PC-3 (cell line): ENCODE results near the gene TMEM63B. TPM values are rescaled to one million over a fixed set of nuclear protein-coding genes. Genes with fewer than 3 reads are reported as not detected.

Experiments
- ATAC-seq: fragments of 200-7000 bp; cut with Tn5 transposase; 2 replicates; pipeline ENCODE4 v1.9.1; 2020; ENCODE audit warnings: mild to moderate bottlenecking, moderate library complexity
- BruUV-seq: library from RNA; stranded (reverse); fragments of 400-500 nt; replicated peaks from 2 replicates; lab custom pipeline; 2021; lab: Mats Ljungman, UMichigan
- CTCF ChIA-PET: fragments of 300-600 bp; sonication (Branson Sonifier 250); formaldehyde crosslinking; loops from one replicate; lab custom pipeline; 2022; ENCODE audit warnings: antibody characterized with exemption; lab: Charles Lee
- POLR2A ChIA-PET: fragments of 300-600 bp; sonication (Branson Sonifier 250); formaldehyde crosslinking; loops from one replicate; lab custom pipeline; 2022; ENCODE audit warnings: antibody characterized with exemption; ENCODE audit not compliant: unreplicated experiment; lab: Charles Lee
- DNase-seq: peaks from one replicate; pipeline ENCODE4 v3.0.0-alpha.2; 2015
- H2AFZ ChIP-seq: fragments of 300-600 bp; sonication (generic); 2 replicates; pipeline ENCODE4 v1.6.0; 2016; ENCODE audit warnings: antibody characterized with exemption, low read length
- H3F3A ChIP-seq: fragments of 300-600 bp; sonication (generic); one replicate; pipeline ENCODE4 v1.6.0; 2017; ENCODE audit warnings: antibody characterized with exemption, low read length, control low read depth, mild to moderate bottlenecking; ENCODE audit not compliant: unreplicated experiment
- H3K27ac ChIP-seq: fragments of 300-600 bp; sonication (generic); 2 replicates; pipeline ENCODE4 v1.5.1; 2016; ENCODE audit warnings: mild to moderate bottlenecking, low read length
- H3K27me3 ChIP-seq: fragments of 300-600 bp; sonication (generic); 2 replicates; pipeline ENCODE4 v1.6.1; 2016; ENCODE audit warnings: low read length, mixed read lengths
- H3K36me3 ChIP-seq: fragments of 300-600 bp; sonication (generic); 2 replicates; pipeline ENCODE4 v1.6.1; 2016; ENCODE audit warnings: low read depth, mixed run types, low read length, mixed read lengths
- H3K4me1 ChIP-seq: fragments of 300-600 bp; sonication (generic); 2 replicates; pipeline ENCODE4 v1.5.1; 2016; ENCODE audit warnings: low read length; ENCODE audit not compliant: insufficient read depth
- H3K4me2 ChIP-seq: fragments of 300-600 bp; sonication (generic); 2 replicates; pipeline ENCODE4 v1.6.0; 2016; ENCODE audit warnings: low read length
- H3K4me3 ChIP-seq: fragments of 300-600 bp; sonication (generic); 2 replicates; pipeline ENCODE4 v1.5.1; 2016; ENCODE audit warnings: mild to moderate bottlenecking, low read length, mixed read lengths
- H3K79me2 ChIP-seq: fragments of 300-600 bp; sonication (generic); 2 replicates; pipeline ENCODE4 v1.6.1; 2017; ENCODE audit warnings: low read length, mixed read lengths
- H3K9ac ChIP-seq: fragments of 300-600 bp; sonication (generic); 2 replicates; pipeline ENCODE4 v1.6.0; 2016; ENCODE audit warnings: mild to moderate bottlenecking, low read length
- H3K9me2 ChIP-seq: fragments of 300-600 bp; sonication (generic); replicated peaks from 2 replicates; pipeline ENCODE4 v1.6.1; 2016; ENCODE audit warnings: mixed run types, low read length, mixed read lengths
- H3K9me3 ChIP-seq: fragments of 300-600 bp; sonication (generic); 2 replicates; pipeline ENCODE4 v1.6.1; 2016; ENCODE audit warnings: low read length, mixed read lengths
- H4K20me1 ChIP-seq: fragments of 300-600 bp; sonication (generic); 2 replicates; pipeline ENCODE4 v1.6.1; 2016; ENCODE audit warnings: low read length, mixed read lengths
- CTCF ChIP-seq: fragments of 300-600 bp; sonication (generic); conservative IDR thresholded peaks from 2 replicates; pipeline ENCODE4 v1.5.1; 2017; ENCODE audit warnings: antibody characterized with exemption, low read depth, mild to moderate bottlenecking, low read length
- EZH2 ChIP-seq: fragments of 300-600 bp; sonication (generic); IDR thresholded peaks from one replicate; pipeline ENCODE4 v1.6.1; 2017; ENCODE audit warnings: antibody characterized with exemption, mild to moderate bottlenecking, low read length; ENCODE audit not compliant: unreplicated experiment
- EZH2phosphoT487 ChIP-seq: fragments of 300-600 bp; sonication (generic); IDR thresholded peaks from 2 replicates; pipeline ENCODE4 v1.6.1; 2018; ENCODE audit warnings: mild to moderate bottlenecking, antibody characterized with exemption, low read length, borderline replicate concordance
- intact Hi-C: fragments of 100-400 bp; cut with micrococcal nuclease; formaldehyde crosslinking; loops from 2 replicates; pipeline ENCODE4 v1.9.0; 2023
- total RNA-seq: library from RNA; depleted of rRNA; stranded (reverse); fragments of >200 nt; gene quantifications from 2 replicates; pipeline ENCODE4 v1.2.3, GENCODE V29; 2014

The TMEM63B gene
- total RNA-seq, 1 experiment from 2014 or later, result 23.6 TPM

GRCh38 chr6:44169154-44169553 is 41.8 kb downstream of the TMEM63B start:
- H3K79me2 ChIP-seq, result no peaks in the 10 kb centered on the region
- H3K4me3 ChIP-seq, result no peak overlapping the region
- no peak overlapping the region for H2AFZ ChIP-seq
- TF ChIP-seq CTCF, result no peak
- TF ChIP-seq EZH2phosphoT487, result no peak
- no peak for TF ChIP-seq EZH2
- H3K4me1 ChIP-seq, result no peaks in the 10 kb centered on the region
- no TSS peak for BruUV-seq
- H3K36me3 ChIP-seq, result no peaks in the 10 kb centered on the region
- intact Hi-C loops, result no loop called here
- H3K9me3 ChIP-seq, result no peaks in the 10 kb centered on the region
- no peaks in the 10 kb centered on the region for H3F3A ChIP-seq
- H4K20me1 ChIP-seq, result no peaks in the 10 kb centered on the region
- ChIA-PET CTCF (no interaction called here), POLR2A (no interaction called here)
- no peak overlapping the region for H3K9ac ChIP-seq
- no peak for DNase-seq
- no peaks in the 10 kb centered on the region for H3K27me3 ChIP-seq
- no peak overlapping the region for H3K4me2 ChIP-seq
- H3K9me2 ChIP-seq, result no peaks in the 10 kb centered on the region
- no peak overlapping the region for H3K27ac ChIP-seq
- no peak for ATAC-seq

GRCh38 chr6:44169886-44170570 is 42.7 kb downstream of the TMEM63B start:
- TF ChIP-seq EZH2 (no peak), EZH2phosphoT487 (no peak), CTCF (no peak)
- H3K4me2 ChIP-seq, result no peak overlapping the region
- DNase-seq, result no peak
- no peak overlapping the region for H3K9ac ChIP-seq
- intact Hi-C loops, result no loop called here
- H3F3A ChIP-seq, result no peaks in the 10 kb centered on the region
- no peak overlapping the region for H3K27ac ChIP-seq
- H3K36me3 ChIP-seq, result no peaks in the 10 kb centered on the region
- no peak overlapping the region for H2AFZ ChIP-seq
- H3K4me3 ChIP-seq, result no peak overlapping the region
- no peaks in the 10 kb centered on the region for H4K20me1 ChIP-seq
- no peaks in the 10 kb centered on the region for H3K4me1 ChIP-seq
- ChIA-PET CTCF (no interaction called here), POLR2A (no interaction called here)
- H3K79me2 ChIP-seq, result no peaks in the 10 kb centered on the region
- ATAC-seq, result no peak
- no peaks in the 10 kb centered on the region for H3K9me3 ChIP-seq
- no peaks in the 10 kb centered on the region for H3K27me3 ChIP-seq
- H3K9me2 ChIP-seq, result no peaks in the 10 kb centered on the region
- no TSS peak for BruUV-seq

- Histone ChIP-seq H3K4me3 (no peak overlapping the region), H2AFZ (no peak overlapping the region), H3K27me3 (no peaks in the 10 kb centered on the region), H3K36me3 (no peaks in the 10 kb centered on the region), H3K4me2 (no peak overlapping the region), H3K9me3 (no peaks in the 10 kb centered on the region), H3K4me1 (no peaks in the 10 kb centered on the region), H3K79me2 (no peaks in the 10 kb centered on the region), H3K9me2 (no peaks in the 10 kb centered on the region), H3F3A (no peaks in the 10 kb centered on the region), H3K9ac (no peak overlapping the region), H4K20me1 (no peaks in the 10 kb centered on the region), H3K27ac (no peak overlapping the region)
- POLR2A ChIA-PET, result no interaction called here
- DNase-seq (no peak), ATAC-seq (no peak)
- no TSS peak for BruUV-seq
- TF ChIP-seq CTCF (no peak), EZH2phosphoT487 (no peak), EZH2 (no peak)
- intact Hi-C loops, result loop anchor here (1.0 to 2.0 kb wide), 3 partner anchors 62 to 167 kb away; partner anchors contain the start of gene SLC35B2
- CTCF ChIA-PET, result interaction anchor here (0.5 to 1.0 kb wide), 3 partner anchors 31 to 467 kb away, joined by 3 to 4 read pairs (median 3); no protein-coding TSS in a partner anchor
Measured at GRCh38 chr6:44171899-44172546, 44.7 kb downstream of the TMEM63B start.
